NCI-H2107 treated with DMSO at 0.1 percent for 48 hours (cell line): Measurements from ENCODE around the gene TBC1D22A.
"Not testable (repeated sequence)": the region's sequence is repeated elsewhere in the genome, so short reads cannot be mapped to it uniquely, and the experiment has no call there.

Source experiments
- DNase-seq: peaks from one replicate; lab custom pipeline; 2025; ENCODE audit not compliant: unreplicated experiment; lab: John Stamatoyannopoulos, UW

The TBC1D22A gene

GRCh38 chr22:47111626-47112581, 349.5 kb downstream of the TBC1D22A start:
- no peak for DNase-seq

- no peak for DNase-seq
Measured at GRCh38 chr22:47112582-47112965, 350.1 kb downstream of the TBC1D22A start.

GRCh38 chr22:47112994-47113852, 350.8 kb downstream of the TBC1D22A start:
- no peak for DNase-seq

- DNase-seq, result no peak
Measured at GRCh38 chr22:47113853-47114415, 351.5 kb downstream of the TBC1D22A start.

- no peak for DNase-seq
Measured at GRCh38 chr22:47114813-47115517, 352.5 kb downstream of the TBC1D22A start.

GRCh38 chr22:47115518-47115890, 353.1 kb downstream of the TBC1D22A start:
- DNase-seq, result no peak

- DNase-seq, result no peak
Measured at GRCh38 chr22:47115921-47116320, 353.5 kb downstream of the TBC1D22A start.

GRCh38 chr22:47116426-47117341, 354.2 kb downstream of the TBC1D22A start:
- DNase-seq, result no peak

GRCh38 chr22:47117442-47117841, 355.0 kb downstream of the TBC1D22A start:
- not testable (repeated sequence) for DNase-seq

- no peak for DNase-seq
Measured at GRCh38 chr22:47119181-47119580, 356.7 kb downstream of the TBC1D22A start.

- no peak for DNase-seq
Measured at GRCh38 chr22:47120399-47120798, 357.9 kb downstream of the TBC1D22A start.

- no peak for DNase-seq
Measured at GRCh38 chr22:47121791-47122190, 359.3 kb downstream of the TBC1D22A start.

- no peak for DNase-seq
Measured at GRCh38 chr22:47122441-47123000, 360.1 kb downstream of the TBC1D22A start.

- no peak for DNase-seq
Measured at GRCh38 chr22:47123006-47123826, 360.8 kb downstream of the TBC1D22A start.

- DNase-seq, result no peak
Measured at GRCh38 chr22:47123827-47124442, 361.5 kb downstream of the TBC1D22A start.

- DNase-seq, result no peak
Measured at GRCh38 chr22:47124451-47124881, 362.0 kb downstream of the TBC1D22A start.

- no peak for DNase-seq
Measured at GRCh38 chr22:47124961-47125360, 362.5 kb downstream of the TBC1D22A start.

- no peak for DNase-seq
Measured at GRCh38 chr22:47125603-47126002, 363.2 kb downstream of the TBC1D22A start.
